Body of pancreas (tissue), 4 donors: Measurements from ENCODE around the gene ACSL6.

Experiments
- CTCF ChIP-seq, 7 experiments: fragments of 450-650 bp in 4 of 7; fragments of 200-600 bp in 3 of 7; sonication (generic) in 3 of 7; IDR thresholded peaks; one replicate each; pipeline ENCODE4 v1.5.1; 2016 to 2019; ENCODE audit warnings: antibody characterized with exemption in 7 of 7
- POLR2A ChIP-seq, 3 donors: fragments of 450-650 bp; IDR thresholded peaks; one replicate each; pipeline ENCODE4 v1.6.1; 2016; ENCODE audit warnings: antibody characterized with exemption in 3 of 3, mild to moderate bottlenecking in 2 of 3

- TF ChIP-seq CTCF (IDR thresholded peaks at IDR 0.05), result no peak
- no peak for TF ChIP-seq POLR2A (IDR thresholded peaks at IDR 0.05)
Measured at GRCh38 chr5:131957721-131958441, 53.6 kb downstream of the ACSL6 start.
